Esophagus squamous epithelium (tissue), 5 donors: ENCODE data around the gene SPP2. TPM values are rescaled to one million over a fixed set of nuclear protein-coding genes. Genes with fewer than 3 reads are reported as not detected.

Experiments used
- DNase-seq: peaks from one replicate; lab custom pipeline; 2025; lab: John Stamatoyannopoulos, UW
- H3K27ac ChIP-seq, 4 donors: fragments of 200-600 bp; sonication (generic); one replicate each; pipeline ENCODE4 v1.5.1; 2016 to 2019; ENCODE audit warnings: mild to moderate bottlenecking in 1 of 4
- H3K27me3 ChIP-seq, 4 donors: fragments of 200-600 bp; sonication (generic); 1 replicate in 3 of 4; 2 replicates in 1 of 4; pipeline versions ENCODE4 v1.5.1 to v1.6.0; 2017 to 2021; ENCODE audit warnings: antibody characterized with exemption in 1 of 4
- H3K36me3 ChIP-seq, 3 donors: fragments of 200-600 bp; sonication (generic); one replicate each; pipeline ENCODE4 v1.5.1; 2016 to 2019
- H3K4me1 ChIP-seq, 3 donors: fragments of 200-600 bp; sonication (generic); one replicate each; pipeline ENCODE4 v1.5.1; 2017 to 2019
- H3K4me3 ChIP-seq, 4 donors: fragments of 200-600 bp; sonication (generic); 1 replicate in 3 of 4; 2 replicates in 1 of 4; pipeline ENCODE4 v1.5.1; 2016 to 2019; ENCODE audit warnings: mild to moderate bottlenecking in 2 of 4, moderate library complexity in 1 of 4
- H3K9me3 ChIP-seq, 3 donors: fragments of 200-600 bp; sonication (generic); one replicate each; pipeline ENCODE4 v1.5.1; 2016 to 2019
- CTCF ChIP-seq, 6 experiments: fragments of 450-650 bp in 4 of 6; fragments of 200-600 bp in 2 of 6; sonication (generic) in 2 of 6; IDR thresholded peaks; one replicate each; pipeline ENCODE4 v1.5.1; 2016 to 2019; ENCODE audit warnings: antibody characterized with exemption in 6 of 6, mild to moderate bottlenecking in 4 of 6, moderate library complexity in 4 of 6
- POLR2A ChIP-seq, 4 donors: fragments of 450-650 bp; IDR thresholded peaks; one replicate each; pipeline ENCODE4 v1.6.1; 2017; ENCODE audit warnings: antibody characterized with exemption in 4 of 4, mild to moderate bottlenecking in 4 of 4, moderate library complexity in 3 of 4
- WGBS, 2 donors: methylation state at CpG; one replicate each; pipeline ENCODE4 v1.1.5; 2018; 5-methylcytosine and 5-hydroxymethylcytosine counted together
- intact Hi-C: fragments of 100-400 bp; cut with DNase I; formaldehyde crosslinking; loops from one replicate; pipeline ENCODE4 v1.15.0; 2022
- total RNA-seq, 4 donors: library from RNA; depleted of rRNA; stranded (reverse); fragments of >200 nt; gene quantifications; one replicate each; pipeline ENCODE4 v1.1.0, GENCODE V29; 2016
- donor health status: DM: yes; HTN: yes; CAD: no.

Gene SPP2
- total RNA-seq, 4 donors from 2014 or later = not detected

GRCh38 chr2:234061624-234062257 is 11.2 kb downstream of the SPP2 start:
- Histone ChIP-seq H3K27ac (no peak overlapping the region), H3K4me1 (no peaks in the 10 kb centered on the region), H3K36me3 (no peaks in the 10 kb centered on the region), H3K9me3 (no peaks in the 10 kb centered on the region), H3K4me3 (no peak overlapping the region), H3K27me3 (peaks cover 0 to 20% (median 0%) of the 10 kb centered on the region in 4 donors)
- intact Hi-C loops = no loop called here
- no peak for TF ChIP-seq POLR2A (IDR thresholded peaks at IDR 0.05)
- TF ChIP-seq CTCF (IDR thresholded peaks at IDR 0.05) = no peak
- 87 to 92% methylated on average over 5 to 6 of the region's 6 CpGs for WGBS, 2 donors
- no peak for DNase-seq

GRCh38 chr2:234066587-234066986 is 16.1 kb downstream of the SPP2 start:
- no peak overlapping the region for H3K27ac ChIP-seq
- intact Hi-C loops = no loop called here
- TF ChIP-seq POLR2A (IDR thresholded peaks at IDR 0.05) (no peak), CTCF (IDR thresholded peaks at IDR 0.05) (no peak)
- H3K4me1 ChIP-seq = no peaks in the 10 kb centered on the region
- H3K36me3 ChIP-seq = no peaks in the 10 kb centered on the region
- 78% methylated on average over 2 of the region's 2 CpGs for WGBS, 2 donors
- H3K9me3 ChIP-seq = no peaks in the 10 kb centered on the region
- DNase-seq = no peak
- H3K4me3 ChIP-seq = no peak overlapping the region
- H3K27me3 ChIP-seq = no peaks in the 10 kb centered on the region

- peaks cover 0 to 3% (median 0%) of the 10 kb centered on the region in 4 donors for H3K27me3 ChIP-seq
- 80 to 82% methylated on average over 3 of the region's 3 CpGs for WGBS, 2 donors
- TF ChIP-seq POLR2A (IDR thresholded peaks at IDR 0.05) (no peak), CTCF (IDR thresholded peaks at IDR 0.05) (no peak)
- no peaks in the 10 kb centered on the region for H3K9me3 ChIP-seq
- no peak for DNase-seq
- H3K4me3 ChIP-seq = no peak overlapping the region
- no peaks in the 10 kb centered on the region for H3K4me1 ChIP-seq
- no peaks in the 10 kb centered on the region for H3K36me3 ChIP-seq
- intact Hi-C loops = no loop called here
- no peak overlapping the region for H3K27ac ChIP-seq
Observed at GRCh38 chr2:234071664-234072063, 21.2 kb downstream of the SPP2 start.

- no peak overlapping the region for H3K4me3 ChIP-seq
- TF ChIP-seq CTCF (IDR thresholded peaks at IDR 0.05) (no peak), POLR2A (IDR thresholded peaks at IDR 0.05) (no peak)
- intact Hi-C loops = no loop called here
- peaks cover 0 to 3% (median 0%) of the 10 kb centered on the region in 4 donors for H3K27me3 ChIP-seq
- 85 to 87% methylated on average over 3 to 4 of the region's 4 CpGs for WGBS, 2 donors
- no peaks in the 10 kb centered on the region for H3K4me1 ChIP-seq
- no peak overlapping the region for H3K27ac ChIP-seq
- no peaks in the 10 kb centered on the region for H3K9me3 ChIP-seq
- no peak for DNase-seq
- no peaks in the 10 kb centered on the region for H3K36me3 ChIP-seq
Observed at GRCh38 chr2:234072454-234072853, 22.0 kb downstream of the SPP2 start.

- Histone ChIP-seq H3K9me3 (no peaks in the 10 kb centered on the region), H3K4me1 (no peaks in the 10 kb centered on the region), H3K36me3 (no peaks in the 10 kb centered on the region), H3K27ac (no peak overlapping the region), H3K27me3 (peaks cover 0 to 3% (median 0%) of the 10 kb centered on the region in 4 donors), H3K4me3 (no peak overlapping the region)
- TF ChIP-seq POLR2A (IDR thresholded peaks at IDR 0.05) = no peak
- TF ChIP-seq CTCF (IDR thresholded peaks at IDR 0.05) = no peak
- 77 to 78% methylated on average over 13 of the region's 13 CpGs for WGBS, 2 donors
- intact Hi-C loops = no loop called here
- DNase-seq = no peak
Observed at GRCh38 chr2:234074751-234075517, 24.4 kb downstream of the SPP2 start.
